Panc1 (cell line): ENCODE measurements around the gene DNTT. TPM values are rescaled to one million over a fixed set of nuclear protein-coding genes. Genes with fewer than 3 reads are reported as not detected.

Source experiments
- ATAC-seq: fragments of 200-7000 bp; cut with Tn5 transposase; 2 replicates; pipeline ENCODE4 v1.9.1; 2020; ENCODE audit warnings: mild to moderate bottlenecking, moderate library complexity
- BruUV-seq: library from RNA; stranded (reverse); fragments of 400-500 nt; replicated peaks from 2 replicates; lab custom pipeline; 2021; lab: Mats Ljungman, UMichigan
- CTCF ChIA-PET: fragments of 300-600 bp; sonication (Branson Sonifier 250); formaldehyde crosslinking; loops from one replicate; lab custom pipeline; 2022; ENCODE audit warnings: antibody characterized with exemption; lab: Charles Lee
- POLR2A ChIA-PET: fragments of 300-600 bp; sonication (Branson Sonifier 250); formaldehyde crosslinking; loops from one replicate; lab custom pipeline; 2022; ENCODE audit warnings: antibody characterized with exemption; lab: Charles Lee
- DNase-seq: peaks from one replicate; pipeline ENCODE4 v3.0.0-alpha.2; 2010; ENCODE audit warnings: low read depth, low spot score
- H3K27ac ChIP-seq: 2 replicates; pipeline ENCODE4 v1.5.1; 2011; ENCODE audit warnings: mild to moderate bottlenecking, low read length, inconsistent platforms
- H3K27me3 ChIP-seq: fragments of 200-500 bp; sonication (Bioruptor generic); 2 replicates; pipeline ENCODE4 v1.6.0; 2014; ENCODE audit warnings: low read length, inconsistent platforms; ENCODE audit not compliant: control insufficient read depth, insufficient read depth
- H3K36me3 ChIP-seq: fragments of 200-500 bp; sonication (Bioruptor generic); 2 replicates; pipeline ENCODE4 v1.5.1; 2014; ENCODE audit warnings: inconsistent platforms, mild to moderate bottlenecking, low read length, moderate library complexity; ENCODE audit not compliant: control insufficient read depth, insufficient read depth
- H3K4me1 ChIP-seq: 2 replicates; pipeline ENCODE4 v1.5.1; 2011; ENCODE audit warnings: inconsistent platforms, mild to moderate bottlenecking, low read length, moderate library complexity; ENCODE audit not compliant: control insufficient read depth, insufficient read depth
- H3K4me3 ChIP-seq, 2 experiments: 2 replicates each; pipeline ENCODE4 v1.5.1; 2011 to 2012; ENCODE audit warnings: low read depth in 2 of 2, low read length in 2 of 2, mild to moderate bottlenecking in 2 of 2, inconsistent platforms in 1 of 2, moderate library complexity in 1 of 2
- H3K9me3 ChIP-seq: fragments of 200-500 bp; sonication (Bioruptor generic); 2 replicates; pipeline ENCODE4 v1.5.1; 2014; ENCODE audit warnings: low read depth, mild to moderate bottlenecking, inconsistent platforms, low read length, moderate library complexity; ENCODE audit not compliant: control insufficient read depth, insufficient read depth
- CTCF ChIP-seq: fragments of 450-650 bp; IDR thresholded peaks from 2 replicates; pipeline ENCODE4 v1.5.1; 2017; ENCODE audit warnings: mild to moderate bottlenecking
- POLR2AphosphoS5 ChIP-seq: IDR thresholded peaks from 2 replicates; pipeline ENCODE4 v1.6.1; 2012; ENCODE audit warnings: mild to moderate bottlenecking, low read depth, low read length, moderate library complexity
- SIN3A ChIP-seq: IDR thresholded peaks from 2 replicates; pipeline ENCODE4 v1.6.1; 2012; ENCODE audit warnings: low read depth, mild to moderate bottlenecking, low read length, moderate library complexity, borderline replicate concordance; ENCODE audit not compliant: insufficient read depth
- TCF7L2 ChIP-seq: IDR thresholded peaks from 2 replicates; pipeline ENCODE4 v1.6.1; 2011; ENCODE audit warnings: mild to moderate bottlenecking, low read depth, low read length, inconsistent platforms
- in situ Hi-C: cut with HindIII; loops from 2 replicates; pipeline ENCODE4 v1.10.0; 2016; ENCODE audit warnings: low sequenced_read_pairs, low pct_unique_long_range_greater_than_20kb
- intact Hi-C: fragments of 100-400 bp; cut with micrococcal nuclease; formaldehyde crosslinking; loops from one replicate; pipeline ENCODE4 v1.10.0; 2022; ENCODE audit not compliant: unreplicated experiment
- total RNA-seq: library from RNA; stranded (reverse); gene quantifications from one replicate; pipeline ENCODE4 v1.2.1, GENCODE V29; 2021; ENCODE audit not compliant: unreplicated experiment
- TF ChIP-seq, protein P1 (sequence below), 2 experiments: IDR thresholded peaks; 2 replicates each; pipeline ENCODE4 v1.6.1; 2011 to 2012; ENCODE audit warnings: low read depth in 2 of 2, control low read depth in 1 of 2, low read length in 1 of 2, mild to moderate bottlenecking in 1 of 2, moderate library complexity in 1 of 2; ENCODE audit not compliant: insufficient read depth in 1 of 2

The DNTT gene
- total RNA-seq, 1 experiment from 2014 or later = not detected

- in situ Hi-C loops (no loop called here), intact Hi-C loops (no loop called here)
- H3K27me3 ChIP-seq = peaks cover 30% of the 10 kb centered on the region
- CTCF ChIA-PET = no interaction called here
- DNase-seq (no peak), ATAC-seq (no peak)
- POLR2A ChIA-PET = interaction anchor here (0.6 kb wide), 1 partner anchor 161 kb away, joined by 8 read pairs; no protein-coding TSS in a partner anchor
- no peak overlapping the region for H3K4me3 ChIP-seq
- TF ChIP-seq TCF7L2 (no peak), POLR2AphosphoS5 (no peak), CTCF (no peak), SIN3A (no peak)
- TF ChIP-seq, protein P1, sequence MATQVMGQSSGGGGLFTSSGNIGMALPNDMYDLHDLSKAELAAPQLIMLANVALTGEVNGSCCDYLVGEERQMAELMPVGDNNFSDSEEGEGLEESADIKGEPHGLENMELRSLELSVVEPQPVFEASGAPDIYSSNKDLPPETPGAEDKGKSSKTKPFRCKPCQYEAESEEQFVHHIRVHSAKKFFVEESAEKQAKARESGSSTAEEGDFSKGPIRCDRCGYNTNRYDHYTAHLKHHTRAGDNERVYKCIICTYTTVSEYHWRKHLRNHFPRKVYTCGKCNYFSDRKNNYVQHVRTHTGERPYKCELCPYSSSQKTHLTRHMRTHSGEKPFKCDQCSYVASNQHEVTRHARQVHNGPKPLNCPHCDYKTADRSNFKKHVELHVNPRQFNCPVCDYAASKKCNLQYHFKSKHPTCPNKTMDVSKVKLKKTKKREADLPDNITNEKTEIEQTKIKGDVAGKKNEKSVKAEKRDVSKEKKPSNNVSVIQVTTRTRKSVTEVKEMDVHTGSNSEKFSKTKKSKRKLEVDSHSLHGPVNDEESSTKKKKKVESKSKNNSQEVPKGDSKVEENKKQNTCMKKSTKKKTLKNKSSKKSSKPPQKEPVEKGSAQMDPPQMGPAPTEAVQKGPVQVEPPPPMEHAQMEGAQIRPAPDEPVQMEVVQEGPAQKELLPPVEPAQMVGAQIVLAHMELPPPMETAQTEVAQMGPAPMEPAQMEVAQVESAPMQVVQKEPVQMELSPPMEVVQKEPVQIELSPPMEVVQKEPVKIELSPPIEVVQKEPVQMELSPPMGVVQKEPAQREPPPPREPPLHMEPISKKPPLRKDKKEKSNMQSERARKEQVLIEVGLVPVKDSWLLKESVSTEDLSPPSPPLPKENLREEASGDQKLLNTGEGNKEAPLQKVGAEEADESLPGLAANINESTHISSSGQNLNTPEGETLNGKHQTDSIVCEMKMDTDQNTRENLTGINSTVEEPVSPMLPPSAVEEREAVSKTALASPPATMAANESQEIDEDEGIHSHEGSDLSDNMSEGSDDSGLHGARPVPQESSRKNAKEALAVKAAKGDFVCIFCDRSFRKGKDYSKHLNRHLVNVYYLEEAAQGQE (IDR thresholded peaks at IDR 0.05; ENCODE audit: insufficient read depth in 1 of 2, low read depth in 2 of 2, low read length in 1 of 2) = no peak
- no peaks in the 10 kb centered on the region for H3K36me3 ChIP-seq
- no TSS peak for BruUV-seq
- no peaks in the 10 kb centered on the region for H3K4me1 ChIP-seq
- H3K9me3 ChIP-seq = no peaks in the 10 kb centered on the region
- H3K27ac ChIP-seq = no peak overlapping the region
These were observed 52.9 kb downstream of the DNTT start for GRCh38 chr10:96357038-96357620.

- TF ChIP-seq SIN3A (no peak), CTCF (no peak), POLR2AphosphoS5 (no peak), TCF7L2 (no peak)
- TF ChIP-seq, protein P1 (IDR thresholded peaks at IDR 0.05; ENCODE audit: insufficient read depth in 1 of 2, low read depth in 2 of 2, low read length in 1 of 2) = no peak
- no TSS peak for BruUV-seq
- intact Hi-C loops (no loop called here), in situ Hi-C loops (no loop called here)
- POLR2A ChIA-PET = no interaction called here
- no peak for ATAC-seq
- Histone ChIP-seq H3K36me3 (no peaks in the 10 kb centered on the region), H3K4me3 (no peak within 1 kb of the TSS), H3K9me3 (no peaks in the 10 kb centered on the region), H3K27me3 (peaks cover 34% of the 10 kb centered on the region), H3K27ac (no peak within 1 kb of the TSS), H3K4me1 (no peaks in the 10 kb centered on the region)
- DNase-seq = no peak
- CTCF ChIA-PET = interaction anchor here (0.6 to 0.7 kb wide), 2 partner anchors 11 to 396 kb away, joined by 3 to 6 read pairs; no protein-coding TSS in a partner anchor
These were observed 54.8 kb downstream of the DNTT start, which contains the start of gene OPALIN for GRCh38 chr10:96358851-96359540. TSS of gene OPALIN (minus strand) at chr10:96359002. CDS start at chr10:96358896, 106 bp downstream.
